HG03457 (cell line): ENCODE measurements around the gene METTL17.
"Not testable (repeated sequence)": the region's sequence is repeated elsewhere in the genome, so short reads cannot be mapped to it uniquely, and the experiment has no call there.

Experiments used
- ATAC-seq: cut with Tn5 transposase; IDR thresholded peaks from one replicate; pipeline ENCODE4 v1.9.1; 2021; ENCODE audit warnings: moderate number of reproducible peaks; ENCODE audit not compliant: unreplicated experiment

METTL17 gene

GRCh38 chr14:21023817-21024584 is 34.2 kb downstream of the METTL17 start:
- ATAC-seq: no peak

GRCh38 chr14:21024585-21025370 is 35.0 kb downstream of the METTL17 start, which contains the start of gene NDRG2:
Gene NDRG2 (minus strand): TSS chr14:21025061. CDS start chr14:21023315, 1,746 bp downstream.
- no peak for ATAC-seq

GRCh38 chr14:21025371-21026273 is 35.8 kb downstream of the METTL17 start:
- ATAC-seq: no peak

- no peak for ATAC-seq
These were observed 36.7 kb downstream of the METTL17 start for GRCh38 chr14:21026274-21026987.

- ATAC-seq: no peak
These were observed 37.2 kb downstream of the METTL17 start for GRCh38 chr14:21026988-21027315.

- ATAC-seq: no peak
These were observed 40.1 kb downstream of the METTL17 start, which contains the start of gene TPPP2 for GRCh38 chr14:21029917-21030316. Gene TPPP2 (plus strand): TSS chr14:21030217. CDS start chr14:21030582, 365 bp downstream.

GRCh38 chr14:21030531-21030930 is 40.8 kb downstream of the METTL17 start:
- no peak for ATAC-seq

- no peak for ATAC-seq
These were observed 42.7 kb downstream of the METTL17 start for GRCh38 chr14:21032326-21033132.

GRCh38 chr14:21033133-21033698 is 43.4 kb downstream of the METTL17 start:
- no peak for ATAC-seq

- no peak for ATAC-seq
These were observed 44.9 kb downstream of the METTL17 start, which contains the start of gene RNASE13 for GRCh38 chr14:21034707-21035106. Gene RNASE13 (minus strand): TSS chr14:21034807. CDS start chr14:21034288, 519 bp downstream.

- ATAC-seq: no peak
These were observed 47.0 kb downstream of the METTL17 start for GRCh38 chr14:21036751-21037150.

- no peak for ATAC-seq
These were observed 47.4 kb downstream of the METTL17 start for GRCh38 chr14:21037156-21037555.

GRCh38 chr14:21038441-21039422 is 49.0 kb downstream of the METTL17 start:
- ATAC-seq: no peak

- ATAC-seq: no peak
These were observed 50.0 kb downstream of the METTL17 start for GRCh38 chr14:21039585-21040369.

GRCh38 chr14:21040370-21040925 is 50.7 kb downstream of the METTL17 start:
- ATAC-seq: no peak

- not testable (repeated sequence) for ATAC-seq
These were observed 51.2 kb downstream of the METTL17 start for GRCh38 chr14:21040941-21041340.
